KOPT-K1 (cell line): ENCODE data around the gene GAS2L3.
"Not testable (repeated sequence)": the region's sequence is repeated elsewhere in the genome, so short reads cannot be mapped to it uniquely, and the experiment has no call there.

Experiments used
- H3K27ac ChIP-seq: fragments of 200-600 bp; sonication (generic); 2 replicates; pipeline ENCODE4 v1.5.1; 2016; ENCODE audit warnings: antibody characterized with exemption, mild to moderate bottlenecking, low read depth, low read length; ENCODE audit not compliant: poor library complexity, severe bottlenecking
- H3K36me3 ChIP-seq: fragments of 200-600 bp; sonication (generic); 2 replicates; pipeline ENCODE4 v1.5.1; 2017; ENCODE audit warnings: antibody characterized with exemption, mild to moderate bottlenecking, low read length, moderate library complexity; ENCODE audit not compliant: insufficient read depth
- H3K9me3 ChIP-seq: fragments of 200-600 bp; sonication (generic); 2 replicates; pipeline ENCODE4 v1.5.1; 2017; ENCODE audit warnings: antibody characterized with exemption, low read length, mild to moderate bottlenecking; ENCODE audit not compliant: insufficient read depth, poor library complexity, severe bottlenecking

The GAS2L3 gene

GRCh38 chr12:100608776-100609175, 35.3 kb downstream of the GAS2L3 start:
- no peaks in the 10 kb centered on the region for H3K9me3 ChIP-seq
- no peak overlapping the region for H3K27ac ChIP-seq
- H3K36me3 ChIP-seq: no peaks in the 10 kb centered on the region

DNA sequence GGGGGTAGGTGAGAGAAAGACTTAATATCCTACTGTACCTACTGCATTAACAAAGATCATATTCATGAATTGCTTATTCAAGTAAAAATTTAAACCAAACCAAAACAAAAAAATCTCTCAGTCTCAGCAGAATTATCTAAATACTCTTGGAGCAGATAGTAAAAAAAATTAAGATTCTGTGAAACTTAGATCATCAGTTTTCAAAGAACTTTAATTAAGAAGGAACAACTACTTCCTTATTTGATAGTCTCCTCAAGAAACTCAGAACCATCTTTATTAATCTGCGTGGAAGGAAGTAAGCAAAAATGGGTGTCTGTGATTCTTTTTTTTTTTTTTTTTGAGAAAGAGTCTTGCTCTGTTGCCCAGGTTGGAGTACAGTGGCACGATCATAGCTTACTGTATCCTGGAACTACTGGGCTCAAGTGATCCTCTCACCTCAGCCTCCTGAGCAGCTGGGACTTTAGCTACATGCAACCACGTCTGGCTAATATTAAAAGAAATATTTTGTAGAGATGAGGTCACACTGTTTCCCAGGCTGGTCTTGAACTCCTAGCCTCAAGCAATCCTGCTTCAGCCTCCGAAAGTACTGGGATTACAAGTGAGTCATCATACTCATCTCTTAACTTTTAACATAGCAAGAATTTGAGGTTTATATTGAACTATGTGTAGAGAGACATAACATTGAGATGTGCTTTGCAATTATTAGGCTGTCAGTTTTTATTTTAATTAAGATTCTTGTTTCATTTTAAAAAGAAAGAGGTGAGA, 37.4 kb downstream of the GAS2L3 start:
- no peaks in the 10 kb centered on the region for H3K36me3 ChIP-seq
- H3K9me3 ChIP-seq: no peaks in the 10 kb centered on the region
- H3K27ac ChIP-seq: no peak overlapping the region

DNA sequence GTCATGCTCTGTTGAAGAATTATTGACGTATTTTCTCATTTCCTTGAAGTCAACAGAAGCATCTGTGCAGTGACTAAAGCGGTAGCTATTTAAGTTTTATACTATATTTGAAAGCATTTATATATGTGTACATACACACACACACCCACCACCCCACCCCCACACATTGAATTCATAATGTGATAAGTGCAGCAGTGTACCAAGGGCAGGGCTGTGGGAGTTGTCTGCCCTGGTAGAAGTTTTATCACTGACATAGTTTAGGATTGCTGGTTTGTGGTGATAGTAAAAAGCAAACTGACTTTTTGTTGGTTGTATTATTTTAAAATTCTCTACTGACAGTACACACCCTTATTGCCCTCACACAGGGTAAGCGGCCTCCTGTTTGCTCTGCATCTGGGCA, 39.1 kb downstream of the GAS2L3 start:
- Histone ChIP-seq H3K9me3 (no peaks in the 10 kb centered on the region), H3K36me3 (no peaks in the 10 kb centered on the region), H3K27ac (no peak overlapping the region)

DNA sequence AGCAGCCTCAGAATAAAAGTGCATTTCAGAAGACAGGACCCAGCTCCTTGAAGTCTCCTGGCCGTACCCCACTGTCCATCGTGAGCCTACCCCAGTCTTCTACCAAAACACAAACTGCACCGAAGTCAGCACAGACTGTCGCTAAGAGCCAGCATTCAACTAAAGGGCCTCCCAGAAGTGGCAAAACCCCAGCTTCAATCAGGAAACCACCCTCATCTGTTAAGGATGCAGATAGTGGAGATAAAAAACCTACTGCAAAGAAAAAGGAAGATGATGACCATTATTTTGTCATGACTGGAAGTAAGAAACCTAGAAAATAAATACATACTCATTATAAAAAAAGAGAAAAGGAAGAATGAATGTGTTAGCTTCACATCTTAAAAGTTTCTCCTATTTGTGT, 51.1 kb downstream of the GAS2L3 start:
- Histone ChIP-seq H3K27ac (no peak overlapping the region), H3K36me3 (no peaks in the 10 kb centered on the region), H3K9me3 (no peaks in the 10 kb centered on the region)

DNA sequence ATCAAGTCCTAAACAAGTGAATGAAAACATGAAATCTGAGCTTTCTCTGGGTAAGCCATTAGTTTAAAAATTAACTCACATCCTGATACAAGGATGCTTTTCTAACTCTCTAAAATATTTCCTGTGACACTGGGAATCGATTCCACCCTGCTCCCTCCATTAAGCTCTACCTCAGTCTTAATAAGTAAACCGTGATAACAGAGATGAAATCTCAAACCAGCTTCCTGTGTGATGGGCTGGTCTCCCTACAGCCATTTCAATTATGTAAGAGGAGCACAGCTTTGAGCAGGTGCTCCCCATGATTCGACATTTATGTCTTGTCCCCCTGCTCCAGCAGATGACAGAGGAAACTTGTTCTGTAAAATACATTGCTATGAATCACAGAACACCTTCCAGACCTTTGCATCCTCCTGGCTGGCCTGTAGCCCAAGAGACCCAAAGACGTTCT, 59.0 kb downstream of the GAS2L3 start:
- H3K36me3 ChIP-seq: no peaks in the 10 kb centered on the region
- H3K27ac ChIP-seq: no peak overlapping the region
- H3K9me3 ChIP-seq: no peaks in the 10 kb centered on the region

DNA sequence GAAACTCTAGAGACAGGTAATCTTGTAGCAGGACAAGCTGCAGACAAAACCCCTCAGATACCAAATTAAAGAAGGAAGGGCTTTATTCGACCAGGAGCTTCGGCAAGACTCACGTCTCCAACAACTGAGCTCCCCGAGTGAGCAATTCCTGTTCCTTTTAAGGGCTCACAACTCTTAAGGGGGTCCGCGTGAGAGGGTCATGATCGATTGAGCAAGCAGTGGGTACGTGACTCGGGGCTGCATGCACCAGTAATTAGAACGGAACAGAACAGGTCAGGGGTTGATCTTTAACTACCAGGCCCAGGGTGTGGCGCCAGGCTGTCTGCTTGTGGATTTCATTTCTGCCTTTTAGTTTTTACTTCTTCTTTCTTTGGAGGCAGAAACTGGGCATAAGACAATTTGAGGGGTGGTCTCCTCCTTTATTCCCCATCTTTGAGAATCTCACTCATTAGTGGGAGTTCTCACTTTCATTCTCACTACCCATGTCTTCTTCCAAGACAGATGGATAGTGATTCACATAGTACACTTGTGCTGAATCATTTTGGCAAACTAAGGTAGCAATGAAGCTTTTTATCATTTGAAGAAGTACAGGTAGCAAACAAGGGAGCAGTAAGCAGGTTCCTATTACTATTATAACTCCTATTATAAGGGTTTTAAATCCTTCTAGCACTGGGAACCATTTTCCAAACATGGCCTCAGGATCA, 59.8 kb downstream of the GAS2L3 start:
- not testable (repeated sequence) for H3K27ac ChIP-seq, H3K9me3 ChIP-seq, H3K36me3 ChIP-seq

GRCh38 chr12:100643246-100643645, 69.8 kb downstream of the GAS2L3 start:
- H3K36me3 ChIP-seq: no peaks in the 10 kb centered on the region
- H3K27ac ChIP-seq: no peak overlapping the region
- H3K9me3 ChIP-seq: no peaks in the 10 kb centered on the region

DNA sequence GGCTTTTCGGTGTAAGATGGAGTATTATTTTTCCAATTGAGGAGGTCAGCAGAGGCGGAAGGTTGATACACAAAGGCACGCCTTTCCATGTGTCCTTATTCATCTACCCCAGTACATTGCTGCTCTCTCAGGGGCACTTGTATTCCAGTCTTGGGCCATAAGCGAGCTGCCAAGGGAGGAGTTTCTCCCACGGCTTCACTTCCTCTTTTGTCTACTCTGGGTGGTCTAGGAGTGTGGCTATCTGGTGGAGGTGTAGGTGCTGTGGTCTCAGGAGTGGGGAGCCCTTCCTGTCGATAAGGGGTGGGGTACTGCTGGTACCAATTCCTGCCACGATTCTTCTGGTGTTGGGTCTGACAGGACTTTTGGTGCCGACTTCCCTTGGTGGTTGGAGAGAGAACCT, 73.4 kb downstream of the GAS2L3 start:
- Histone ChIP-seq H3K36me3 (no peaks in the 10 kb centered on the region), H3K27ac (no peak overlapping the region), H3K9me3 (no peaks in the 10 kb centered on the region)

GRCh38 chr12:100651108-100651507, 77.6 kb downstream of the GAS2L3 start:
- Histone ChIP-seq H3K27ac (no peak overlapping the region), H3K9me3 (no peaks in the 10 kb centered on the region), H3K36me3 (no peaks in the 10 kb centered on the region)

- Histone ChIP-seq H3K9me3 (no peaks in the 10 kb centered on the region), H3K27ac (no peak overlapping the region), H3K36me3 (no peaks in the 10 kb centered on the region)
Observed at GRCh38 chr12:100651694-100652093, 78.2 kb downstream of the GAS2L3 start.

- H3K27ac ChIP-seq: no peak overlapping the region
- H3K9me3 ChIP-seq: no peaks in the 10 kb centered on the region
- H3K36me3 ChIP-seq: no peaks in the 10 kb centered on the region
Observed at GRCh38 chr12:100652488-100652887, 79.0 kb downstream of the GAS2L3 start.

- no peaks in the 10 kb centered on the region for H3K9me3 ChIP-seq
- no peaks in the 10 kb centered on the region for H3K36me3 ChIP-seq
Observed at GRCh38 chr12:100656141-100656540, 82.7 kb downstream of the GAS2L3 start.

GRCh38 chr12:100656856-100657255, 83.4 kb downstream of the GAS2L3 start:
- Histone ChIP-seq H3K36me3 (no peaks in the 10 kb centered on the region), H3K27ac (no peak overlapping the region), H3K9me3 (no peaks in the 10 kb centered on the region)

More at GRCh38 chr12:100656141-100656540, 82.7 kb downstream of the GAS2L3 start:
- H3K27ac ChIP-seq: no peak overlapping the region

DNA sequence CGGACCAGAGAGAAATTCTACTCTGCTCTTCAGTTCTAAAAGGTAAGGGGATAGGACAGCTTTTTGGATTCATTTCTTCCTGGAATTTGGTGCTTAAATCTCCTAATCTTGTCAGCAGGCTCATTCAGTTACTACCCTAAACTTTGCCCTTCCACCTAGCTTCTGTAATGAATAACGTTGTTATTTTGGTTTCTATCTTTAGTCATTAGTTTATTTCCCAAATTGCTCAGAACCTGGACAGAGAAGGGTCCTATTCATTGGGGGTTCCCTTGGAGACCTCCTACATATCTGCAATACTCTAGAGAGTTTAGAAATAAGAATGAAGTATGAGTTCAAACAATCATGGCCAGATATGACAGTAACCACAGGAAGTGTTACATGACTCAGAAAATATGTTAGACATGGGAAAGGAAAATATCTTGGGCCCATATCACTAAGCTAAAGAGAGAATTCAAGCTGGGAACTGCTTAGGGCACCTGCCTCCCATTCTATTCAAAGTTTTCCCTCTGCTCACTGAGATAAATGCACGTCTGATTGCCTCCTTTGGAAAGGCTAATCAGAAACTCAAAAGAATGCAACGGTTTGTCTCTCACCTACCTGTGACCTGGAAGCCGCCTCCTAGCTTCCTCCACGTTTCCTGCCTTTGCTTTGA, 87.9 kb downstream of the GAS2L3 start:
- Histone ChIP-seq H3K9me3 (no peaks in the 10 kb centered on the region), H3K36me3 (no peaks in the 10 kb centered on the region), H3K27ac (no peak overlapping the region)

- H3K27ac ChIP-seq: no peak overlapping the region
- no peaks in the 10 kb centered on the region for H3K36me3 ChIP-seq
- H3K9me3 ChIP-seq: no peaks in the 10 kb centered on the region
Observed at GRCh38 chr12:100666588-100666987, 93.1 kb downstream of the GAS2L3 start.
